DMS53 (cell line): ENCODE results near the gene ASIC4.

Source experiments
- DNase-seq: peaks from one replicate; lab custom pipeline; 2025; lab: John Stamatoyannopoulos, UW

The ASIC4 gene

GRCh38 chr2:219536967-219537366 is 22.7 kb downstream of the ASIC4 start:
- no peak for DNase-seq

- DNase-seq = peak; percentile 17
Measured at GRCh38 chr2:219537657-219538488, 23.6 kb downstream of the ASIC4 start.

- DNase-seq = no peak
Measured at GRCh38 chr2:219538504-219538951, 24.2 kb downstream of the ASIC4 start.

- DNase-seq = no peak
Measured at GRCh38 chr2:219538956-219539788, 24.9 kb downstream of the ASIC4 start.

- no peak for DNase-seq
Measured at GRCh38 chr2:219539926-219540678, 25.8 kb downstream of the ASIC4 start.

GRCh38 chr2:219540784-219541504 is 26.7 kb downstream of the ASIC4 start:
- DNase-seq = no peak

GRCh38 chr2:219541611-219542180 is 27.4 kb downstream of the ASIC4 start:
- peak; percentile 95 for DNase-seq

GRCh38 chr2:219542931-219543595 is 28.8 kb downstream of the ASIC4 start:
- DNase-seq = peak; percentile 83

GRCh38 chr2:219543596-219544358 is 29.5 kb downstream of the ASIC4 start, which contains the start of the genes CHPF and TMEM198:
CHPF (minus strand) TSS chr2:219543809; CDS start chr2:219543538, 271 bp downstream.
TMEM198 (plus strand) TSS chr2:219544028; CDS start chr2:219544728, 700 bp downstream.
- peak; percentile 98 for DNase-seq

- no peak for DNase-seq
Measured at GRCh38 chr2:219544567-219544966, 30.3 kb downstream of the ASIC4 start.

- no peak for DNase-seq
Measured at GRCh38 chr2:219545295-219545942, 31.1 kb downstream of the ASIC4 start.

GRCh38 chr2:219545943-219546352 is 31.7 kb downstream of the ASIC4 start:
- no peak for DNase-seq

- no peak for DNase-seq
Measured at GRCh38 chr2:219547621-219548020, 33.3 kb downstream of the ASIC4 start.

- no peak for DNase-seq
Measured at GRCh38 chr2:219548990-219549389, 34.7 kb downstream of the ASIC4 start.

- no peak for DNase-seq
Measured at GRCh38 chr2:219549619-219550018, 35.3 kb downstream of the ASIC4 start.

GRCh38 chr2:219551441-219552381 is 37.4 kb downstream of the ASIC4 start:
- peak; percentile 82 for DNase-seq

GRCh38 chr2:219552382-219553167 is 38.3 kb downstream of the ASIC4 start:
- peak; percentile 89 for DNase-seq
